Coronary artery (tissue), 2 donors: ENCODE results near the gene IL24.
A peak's percentile ranks its signal among the peaks of the same experiment; 100 is the strongest.

ENCODE experiments used
- DNase-seq: peaks from one replicate; pipeline ENCODE4 v3.0.0-alpha.2; 2017; ENCODE audit warnings: low spot score
- H3K27ac ChIP-seq, 2 donors: fragments of 200-600 bp; sonication (generic); one replicate each; pipeline ENCODE4 v1.5.1; 2016 to 2019
- H3K4me3 ChIP-seq: fragments of 200-600 bp; sonication (generic); 2 replicates; pipeline ENCODE4 v1.5.1; 2016; ENCODE audit warnings: mild to moderate bottlenecking, moderate library complexity
- CTCF ChIP-seq: fragments of 200-600 bp; sonication (generic); IDR thresholded peaks from one replicate; pipeline ENCODE4 v1.5.1; 2019; ENCODE audit warnings: antibody characterized with exemption

Gene IL24

GRCh38 chr1:206856674-206857464 lies 40.4 kb upstream of the IL24 start:
- no peak overlapping the region for H3K27ac ChIP-seq
- TF ChIP-seq CTCF = no peak
- DNase-seq = no peak
- H3K4me3 ChIP-seq = no peak overlapping the region

- no peak for TF ChIP-seq CTCF
- DNase-seq = no peak
- Histone ChIP-seq H3K4me3 (no peak overlapping the region), H3K27ac (peak overlapping the region in 1 of 2 donors; percentile 41)
These were observed 38.1 kb upstream of the IL24 start for GRCh38 chr1:206859082-206859521.

DNA sequence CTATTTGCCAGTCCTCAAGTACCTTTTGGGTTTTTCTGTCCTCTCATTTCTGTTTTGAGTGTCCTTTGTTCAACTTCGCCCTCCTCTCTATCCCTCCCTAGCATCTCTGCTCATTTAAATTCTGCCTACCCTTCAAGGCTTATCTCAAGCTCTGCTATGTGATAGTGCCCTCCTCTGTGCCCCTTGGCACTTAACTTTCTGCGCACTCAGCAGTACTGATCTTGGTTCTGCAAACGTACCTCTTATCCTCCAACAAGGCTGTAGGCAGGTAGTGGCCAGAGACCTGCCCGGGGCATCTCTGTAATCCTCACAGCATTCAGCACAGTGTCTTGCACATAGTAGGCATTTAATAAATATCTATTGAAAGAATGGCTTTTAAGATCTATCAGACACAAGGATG lies 37.1 kb upstream of the IL24 start:
- no peak overlapping the region for H3K4me3 ChIP-seq
- no peak for TF ChIP-seq CTCF
- H3K27ac ChIP-seq = no peak overlapping the region
- no peak for DNase-seq

GRCh38 chr1:206863266-206863665 lies 34.0 kb upstream of the IL24 start:
- TF ChIP-seq CTCF = no peak
- H3K4me3 ChIP-seq = no peak overlapping the region

GRCh38 chr1:206864939-206865671 lies 32.1 kb upstream of the IL24 start, which contains the start of gene IL20:
Gene IL20, plus strand, starts transcription at chr1:206865623. Its CDS starts 230 bp downstream, at chr1:206865853.
- Histone ChIP-seq H3K27ac (no peak within 1 kb of the TSS), H3K4me3 (no peak within 1 kb of the TSS)
- no peak for DNase-seq
- no peak for TF ChIP-seq CTCF

More at GRCh38 chr1:206863266-206863665, 34.0 kb upstream of the IL24 start:
- no peak overlapping the region for H3K27ac ChIP-seq
- DNase-seq = no peak

DNA sequence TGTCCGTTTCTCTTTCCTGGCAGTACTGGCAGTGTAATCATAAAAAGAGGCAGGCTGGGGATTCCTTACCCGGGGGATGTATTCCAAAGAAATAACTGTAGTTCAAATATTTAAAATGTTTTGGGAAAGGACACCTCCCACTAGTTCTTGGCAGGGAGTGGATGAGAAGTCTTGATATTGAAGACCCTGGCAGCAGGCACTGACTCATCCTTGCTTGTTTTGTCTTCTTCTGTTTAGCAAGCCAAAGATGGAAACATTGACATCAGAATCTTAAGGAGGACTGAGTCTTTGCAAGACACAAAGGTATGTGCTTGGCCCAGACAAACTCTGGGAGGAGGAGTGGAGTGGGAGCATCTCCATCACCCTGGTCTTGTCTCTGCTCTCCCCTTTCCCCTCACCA lies 31.2 kb upstream of the IL24 start:
- no peak overlapping the region for H3K4me3 ChIP-seq
- DNase-seq = no peak
- no peak for TF ChIP-seq CTCF
- no peak overlapping the region for H3K27ac ChIP-seq
